T-helper 1 cell (primary cell): ENCODE measurements around the gene DHX29.
A peak's percentile ranks its signal among the peaks of the same experiment; 100 is the strongest.

Experiments
- DNase-seq, 5 donors: peaks; one replicate each; pipeline ENCODE4 v3.0.0-alpha.2; 2012 to 2020

DHX29 gene

DNA sequence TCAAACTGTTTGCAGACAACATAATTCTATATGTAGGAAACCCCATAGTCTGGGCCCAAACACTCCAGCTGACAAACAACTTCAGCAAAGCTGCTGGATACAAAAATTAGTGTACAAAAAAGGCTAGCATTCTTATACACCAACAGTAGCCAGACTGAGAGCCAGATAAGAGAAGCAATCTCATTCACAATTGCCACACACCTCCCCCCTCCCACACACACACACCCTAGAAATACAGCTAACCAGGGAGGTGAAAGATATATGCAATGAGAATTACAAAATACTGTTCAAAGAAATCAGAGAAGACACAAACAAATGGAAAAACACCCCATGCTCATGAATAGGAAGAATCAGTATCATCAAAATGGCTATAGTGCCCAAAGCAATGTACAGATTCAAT, 9.3 kb upstream of the DHX29 start:
- no peak for DNase-seq

DNA sequence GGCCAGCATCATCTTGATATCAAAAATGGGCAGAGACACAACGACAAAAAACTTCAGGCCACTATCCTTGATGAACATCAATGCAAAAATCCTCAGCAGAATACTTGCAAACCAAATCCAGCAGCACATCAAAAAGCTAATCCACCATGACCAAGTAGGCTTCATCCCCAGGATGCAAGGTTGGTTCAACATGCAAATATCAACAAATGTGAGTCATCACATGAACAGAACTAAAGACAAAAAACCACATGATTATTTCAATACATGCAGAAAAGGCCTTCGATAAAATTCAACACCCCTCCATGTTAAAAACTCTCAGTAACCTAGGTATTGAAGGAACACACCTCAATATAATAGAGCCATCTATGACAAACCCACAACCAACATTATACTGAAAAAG, 8.8 kb upstream of the DHX29 start:
- no peak for DNase-seq

DNA sequence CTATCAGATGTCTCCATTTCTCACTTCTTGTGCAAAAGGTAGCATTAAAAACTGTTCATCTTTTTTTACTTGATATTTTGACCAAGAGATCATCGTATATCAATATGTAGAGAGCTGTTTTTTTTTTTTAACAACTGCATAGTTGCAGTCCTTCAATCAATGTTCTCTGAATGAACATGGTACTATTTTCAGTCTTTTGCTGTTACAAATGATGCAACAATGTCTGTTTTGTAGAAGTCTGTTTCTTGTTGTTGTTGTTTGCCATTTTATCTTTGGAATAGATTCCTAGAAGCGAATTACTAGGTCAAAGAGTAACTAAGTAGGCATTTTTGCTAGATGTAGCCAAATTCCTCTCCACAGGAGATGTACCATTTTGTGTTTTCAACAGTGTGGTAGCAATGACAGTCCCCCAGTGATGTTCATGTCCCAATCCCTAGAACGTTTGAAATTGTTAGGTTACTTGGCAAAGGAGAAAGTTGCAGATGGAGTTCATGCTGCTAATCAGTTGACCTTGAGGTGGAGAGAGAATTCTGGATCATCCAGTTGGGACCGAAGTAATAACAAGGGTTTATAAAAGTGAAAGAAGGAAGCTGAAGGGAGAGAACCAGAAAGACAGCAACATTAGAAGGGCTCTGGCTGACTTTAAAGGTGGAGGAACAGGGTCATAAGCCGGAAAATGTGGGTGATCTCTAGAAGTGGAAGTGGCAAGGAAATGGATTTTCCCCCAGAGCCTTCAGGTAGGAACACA, 6.5 kb upstream of the DHX29 start:
- DNase-seq, result no peak

DNA sequence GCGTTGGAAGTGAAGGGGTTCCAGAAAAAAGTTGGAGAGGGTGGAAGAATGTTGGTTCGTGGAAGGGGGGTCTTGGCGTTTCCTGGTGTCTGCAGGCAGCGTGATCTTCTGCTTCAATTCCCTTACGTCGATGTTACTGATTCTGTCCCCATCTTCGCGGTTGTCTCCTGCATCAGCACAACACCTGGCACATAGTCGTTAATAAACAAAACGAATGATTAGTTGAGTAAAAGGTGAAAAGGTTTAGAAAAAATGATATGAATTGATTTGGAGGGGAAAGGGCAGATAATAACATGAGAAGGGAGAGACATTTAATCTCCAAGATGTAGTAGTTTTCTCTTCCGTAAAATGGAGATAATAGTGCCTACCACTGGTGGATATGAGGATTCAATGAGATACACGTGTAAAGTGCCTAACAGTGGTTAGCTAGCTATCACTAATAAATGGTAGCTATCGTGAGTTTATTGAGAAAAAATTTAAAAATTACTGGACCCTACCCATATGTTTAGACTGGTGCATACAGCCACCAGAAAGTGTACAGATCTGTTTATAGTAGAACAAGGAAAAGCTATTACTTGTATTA, 851 bp upstream of the DHX29 start:
- DNase-seq, result peak in 2 of 5 donors; percentile 14 to 34

DNA sequence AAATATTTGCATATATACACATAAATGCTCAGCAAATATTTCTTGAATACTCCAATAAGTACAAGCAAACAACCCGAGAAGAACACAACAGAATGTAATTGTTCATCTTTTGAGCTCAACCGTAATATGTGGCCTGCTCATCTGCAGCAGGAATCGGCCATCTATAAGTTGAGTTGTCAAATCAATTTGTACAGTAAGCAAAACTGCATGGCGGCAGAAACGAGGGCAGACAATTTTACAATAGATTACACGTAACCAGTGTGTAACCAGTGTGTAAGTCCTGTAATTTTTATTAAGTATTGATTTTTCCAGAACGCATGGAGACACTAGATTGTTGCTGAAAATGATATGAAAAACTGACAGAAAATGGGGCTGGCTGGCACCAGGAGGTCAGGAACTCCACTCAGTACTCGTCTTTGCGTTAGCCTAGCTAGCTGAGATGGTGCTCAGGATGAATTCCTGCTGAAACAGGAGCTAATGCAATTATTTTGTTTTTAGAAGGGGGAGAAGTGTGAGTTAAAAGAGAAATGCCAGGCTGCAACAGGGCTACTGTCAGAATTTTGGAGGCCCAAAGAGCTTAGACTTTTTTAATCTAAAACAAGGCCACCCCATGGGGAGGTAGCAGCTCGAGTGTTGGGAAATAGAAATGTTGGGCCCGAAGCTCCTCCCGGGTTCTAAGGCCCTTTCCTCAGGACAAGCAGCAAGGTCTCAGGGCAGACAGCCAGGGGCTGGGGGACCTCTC, 682 bp downstream of the DHX29 start:
- no peak for DNase-seq

DNA sequence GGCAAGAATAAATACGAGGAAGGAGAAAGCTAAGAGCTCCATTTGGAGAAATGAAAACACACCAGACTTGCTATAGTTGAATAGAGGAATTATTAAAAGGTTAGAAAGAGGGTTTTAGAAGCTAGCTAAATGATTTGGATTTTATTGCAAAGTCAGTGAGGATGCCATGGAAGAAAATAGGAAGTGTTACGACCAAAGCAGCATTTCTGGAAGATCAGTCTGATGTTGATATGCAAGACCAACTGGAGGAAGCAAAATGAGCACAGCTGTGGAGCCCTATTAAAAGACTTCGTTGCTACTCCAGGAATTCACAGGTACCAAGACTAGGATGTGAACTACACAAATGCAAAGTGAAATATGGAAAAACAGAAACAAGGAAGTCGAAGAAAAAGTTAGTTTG, 2.1 kb downstream of the DHX29 start:
- DNase-seq, result no peak

DNA sequence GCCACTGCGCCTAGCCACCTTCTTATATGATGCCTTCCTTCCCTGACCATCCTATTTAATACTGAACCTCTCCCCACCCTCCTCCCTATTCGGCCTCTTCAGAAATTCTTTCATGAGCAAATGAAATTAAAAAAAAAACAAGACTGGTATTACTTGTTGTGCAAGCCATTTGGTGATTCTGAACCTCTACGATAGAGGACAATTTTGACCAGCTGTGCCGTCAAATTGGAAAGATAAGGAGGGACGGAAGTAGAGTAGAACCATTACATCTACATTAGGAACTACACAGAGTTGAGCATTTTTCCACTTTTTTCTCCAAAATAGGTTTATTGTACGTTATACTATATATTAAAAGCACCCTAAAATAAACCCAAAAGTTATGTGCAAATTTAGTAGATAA, 2.9 kb downstream of the DHX29 start:
- no peak for DNase-seq

DNA sequence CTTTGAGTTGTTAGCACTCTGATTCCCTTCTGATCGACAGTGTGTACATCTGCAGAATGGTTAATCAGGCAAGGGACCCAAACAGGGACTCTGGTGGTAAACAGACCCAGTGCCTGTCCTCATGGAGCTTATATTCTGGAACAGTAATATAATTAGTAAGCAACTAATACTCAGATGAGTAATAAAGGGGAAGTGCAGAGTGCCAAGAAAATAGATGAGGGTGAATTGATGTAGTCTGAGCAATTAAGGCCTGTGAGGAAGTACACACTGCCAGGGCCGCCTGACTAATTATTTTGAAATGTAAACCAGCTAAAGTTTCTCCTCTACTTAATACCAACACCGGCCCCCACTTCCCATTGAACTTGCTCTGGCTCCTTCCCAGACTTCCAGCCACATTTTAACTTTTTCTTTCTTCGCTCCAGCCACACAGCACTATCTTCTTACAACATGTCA, 4.2 kb downstream of the DHX29 start:
- DNase-seq, result no peak

DNA sequence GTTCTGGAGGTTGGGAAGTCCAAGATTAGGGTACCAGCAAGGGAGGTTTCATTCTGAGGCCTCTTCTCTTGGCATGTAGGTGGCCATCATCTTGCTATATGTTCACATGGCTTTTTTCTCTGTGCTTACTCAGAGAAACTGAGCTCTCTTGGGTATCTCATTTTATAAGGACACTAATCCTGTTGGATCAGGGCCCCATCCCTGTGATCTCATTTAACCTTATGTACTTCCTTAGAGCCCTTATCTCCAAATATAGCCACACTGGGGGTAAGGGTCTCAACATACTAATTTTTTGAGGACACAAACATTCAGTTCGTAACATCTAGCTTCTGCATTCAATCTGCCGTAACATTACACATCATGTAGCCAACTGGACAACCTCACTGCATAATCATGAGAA, 6.6 kb downstream of the DHX29 start:
- no peak for DNase-seq

DNA sequence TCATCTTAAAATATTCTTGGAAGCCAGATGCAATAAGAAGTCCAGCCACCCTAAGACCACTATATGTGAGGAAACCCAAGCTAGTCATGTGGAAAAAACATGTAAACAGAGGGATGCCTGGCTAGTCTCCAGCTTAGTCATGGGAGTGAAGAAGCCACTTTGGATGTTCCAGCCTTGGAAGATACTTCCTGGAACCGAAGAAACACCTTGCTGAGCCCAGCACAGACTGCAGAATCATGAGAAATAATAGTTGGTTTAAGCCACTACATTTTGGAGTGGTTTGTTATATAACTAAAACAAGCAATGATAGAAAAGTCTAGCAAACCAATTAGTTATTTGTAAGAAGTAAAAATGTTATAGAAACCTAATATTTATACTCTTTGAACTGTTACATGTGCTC, 12.6 kb downstream of the DHX29 start:
- no peak for DNase-seq

DNA sequence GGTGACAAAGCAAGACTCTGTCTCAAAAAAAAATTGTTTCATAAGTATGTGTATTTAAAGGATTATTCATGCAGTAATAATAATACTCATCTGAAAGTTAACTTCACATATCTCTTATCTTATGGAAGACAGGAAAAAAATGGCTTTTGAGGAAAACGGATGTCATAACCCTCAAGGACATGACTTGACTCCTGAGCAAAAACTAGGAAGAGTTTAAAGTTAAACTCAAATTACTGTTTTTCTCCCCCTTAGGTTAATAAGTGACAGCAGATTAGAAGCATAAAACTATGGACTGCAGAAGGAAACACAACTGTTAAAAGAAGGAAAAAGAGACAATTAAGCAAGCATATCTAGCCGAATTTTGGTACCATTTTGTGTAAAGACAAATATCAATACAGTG, 16.5 kb downstream of the DHX29 start:
- DNase-seq, result no peak

DNA sequence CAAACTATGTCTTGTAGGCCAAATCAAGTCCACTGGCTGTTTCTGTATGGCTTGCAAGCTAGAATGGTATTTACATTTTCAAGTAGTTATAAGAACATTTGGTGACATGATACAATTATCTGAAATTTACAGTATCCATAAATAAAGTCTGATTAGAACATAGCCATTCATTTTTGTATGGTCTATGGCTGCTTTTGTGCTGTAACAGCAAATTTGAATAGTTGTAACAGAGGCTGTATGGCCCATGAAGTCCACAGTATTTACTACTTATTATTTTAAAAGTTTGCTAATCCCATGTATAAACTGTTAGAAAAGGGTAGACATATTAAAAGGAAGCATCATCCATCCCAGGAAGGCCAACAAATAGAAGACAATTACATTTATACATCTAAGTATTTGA, 17.7 kb downstream of the DHX29 start:
- DNase-seq, result no peak

DNA sequence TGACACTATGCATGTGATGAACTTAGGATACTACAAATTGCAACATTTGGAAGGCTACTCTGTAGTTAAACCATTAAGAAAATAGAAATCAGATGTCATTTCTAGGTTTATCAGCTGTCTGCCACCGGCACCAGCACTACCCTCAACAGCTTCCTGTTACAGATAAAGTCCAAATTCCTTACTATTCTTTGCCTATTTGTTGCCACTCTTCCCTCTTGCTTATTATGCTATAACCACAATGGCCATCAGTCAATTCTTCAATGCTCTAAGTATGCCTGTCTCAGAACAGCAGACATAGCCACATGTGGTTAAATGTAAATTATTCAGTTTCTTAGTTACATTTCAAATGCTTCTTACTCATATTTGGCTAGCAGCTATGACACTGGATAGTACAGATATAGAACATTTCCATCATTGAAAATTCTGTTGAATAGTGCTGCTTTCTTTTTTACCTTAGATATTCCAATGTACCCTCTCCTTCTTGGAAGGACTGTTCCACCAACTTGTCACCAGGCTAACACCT, 21.0 kb downstream of the DHX29 start:
- no peak for DNase-seq

DNA sequence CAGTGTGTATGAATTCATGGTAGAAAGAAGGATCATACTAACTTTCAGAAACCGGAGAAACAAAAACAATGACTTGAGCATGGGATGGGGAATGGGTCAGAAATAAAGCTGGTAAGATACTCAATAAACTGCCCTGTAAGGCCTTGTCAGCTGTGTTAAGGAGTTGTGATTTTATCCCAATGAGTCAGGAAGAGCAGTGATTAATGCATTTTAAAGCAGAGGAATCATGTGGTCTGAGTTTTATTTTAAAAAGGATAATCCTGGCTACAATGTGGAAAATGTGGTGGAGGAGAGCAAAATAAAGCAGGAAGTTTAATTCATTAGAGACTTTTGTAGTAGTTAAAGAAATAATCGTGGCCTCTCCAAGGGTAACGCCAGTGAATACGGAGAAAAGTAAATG, 28.7 kb downstream of the DHX29 start:
- DNase-seq, result no peak

DNA sequence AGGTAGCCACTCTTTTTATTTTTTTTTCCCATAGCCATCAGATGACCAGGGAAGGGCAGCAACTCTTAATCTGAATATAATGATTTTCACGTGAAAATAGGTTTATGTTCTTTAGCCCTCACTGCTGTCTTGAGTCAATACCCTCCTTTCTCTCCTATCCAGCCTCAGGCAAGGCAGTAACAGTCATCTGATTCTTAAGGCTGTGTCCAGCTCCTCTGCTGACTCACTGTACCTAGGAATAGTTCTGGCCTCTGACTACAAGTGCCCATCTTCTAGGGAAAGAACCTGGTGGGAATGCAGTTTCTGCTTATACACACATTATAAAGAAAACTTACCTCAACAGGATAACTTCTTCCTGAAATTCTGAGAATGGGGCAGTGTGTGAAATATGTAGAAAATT, 30.7 kb downstream of the DHX29 start:
- no peak for DNase-seq

DNA sequence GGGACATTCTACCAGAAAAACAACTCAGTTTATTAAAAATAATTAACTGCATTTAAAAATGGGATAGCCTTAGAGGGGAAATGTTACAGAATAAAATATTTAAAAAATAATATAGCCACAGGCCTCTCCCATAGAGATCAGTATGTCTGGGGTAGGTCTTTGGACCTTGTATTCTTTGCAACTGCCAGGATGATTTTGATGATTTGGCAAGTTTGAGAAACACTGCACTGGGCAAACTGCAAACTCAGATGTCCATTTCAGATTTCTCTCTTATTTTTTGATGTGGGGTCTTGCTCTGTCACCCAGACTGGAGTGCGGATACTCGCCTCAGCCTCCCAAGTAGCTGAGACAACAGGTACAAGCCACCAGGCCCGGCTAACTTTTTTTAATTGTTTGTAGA, 49.2 kb downstream of the DHX29 start:
- DNase-seq, result no peak

DNA sequence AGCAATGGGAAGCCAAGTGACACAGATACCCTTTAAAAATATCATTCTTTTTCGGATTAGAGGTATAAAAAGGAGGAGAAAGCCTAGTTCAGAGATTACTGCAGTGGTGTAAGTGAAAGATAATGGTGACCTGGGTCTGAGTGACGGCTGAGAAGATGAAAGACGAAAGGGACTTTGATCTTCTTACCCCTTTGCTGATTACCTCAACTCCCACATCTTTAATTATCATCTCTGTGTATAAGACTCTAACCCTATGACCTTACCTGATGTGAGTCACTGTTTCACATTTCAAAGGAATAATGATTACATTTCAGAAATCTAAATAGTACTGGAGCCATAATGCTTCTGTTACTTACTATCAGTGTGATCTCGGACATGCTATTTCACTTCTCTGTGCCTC, 52.7 kb downstream of the DHX29 start:
- no peak for DNase-seq

DNA sequence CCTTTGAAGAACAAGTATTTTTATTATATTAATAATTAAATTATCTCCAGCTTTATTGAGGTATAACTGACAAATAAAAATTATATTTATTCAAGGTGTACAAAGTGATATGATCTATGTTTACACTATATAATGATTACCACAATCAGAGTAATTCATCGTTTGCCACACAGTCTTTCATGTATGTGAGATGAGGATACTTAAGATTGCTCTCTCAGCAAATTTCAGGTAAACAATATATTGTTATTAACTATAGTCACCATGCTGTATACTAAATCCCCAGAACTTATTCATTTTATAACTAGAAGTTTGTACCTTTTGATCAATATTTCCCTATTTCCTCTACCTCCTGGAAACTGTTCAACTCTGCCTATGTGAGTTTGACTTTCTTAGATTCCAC, 57.4 kb downstream of the DHX29 start:
- no peak for DNase-seq

DNA sequence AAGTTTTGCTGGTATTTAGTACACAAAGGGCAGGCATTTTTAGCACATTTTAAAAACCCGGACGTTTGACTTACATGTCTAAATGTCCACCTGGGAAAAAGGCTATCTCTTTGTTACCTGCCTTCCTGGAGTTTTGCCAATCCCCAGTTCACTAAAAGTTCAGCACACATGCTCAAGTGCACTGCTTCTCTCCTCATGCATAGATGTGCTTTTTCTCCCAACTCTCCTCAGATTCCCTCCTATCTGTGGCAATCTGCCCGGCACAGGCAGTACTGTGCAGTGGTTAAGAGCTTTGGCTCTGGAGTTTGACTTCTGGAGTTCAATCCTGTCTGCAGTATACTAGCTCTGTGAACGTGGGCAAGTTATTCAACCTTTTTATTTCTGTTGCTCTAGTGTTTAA, 65.7 kb downstream of the DHX29 start:
- DNase-seq, result no peak

DNA sequence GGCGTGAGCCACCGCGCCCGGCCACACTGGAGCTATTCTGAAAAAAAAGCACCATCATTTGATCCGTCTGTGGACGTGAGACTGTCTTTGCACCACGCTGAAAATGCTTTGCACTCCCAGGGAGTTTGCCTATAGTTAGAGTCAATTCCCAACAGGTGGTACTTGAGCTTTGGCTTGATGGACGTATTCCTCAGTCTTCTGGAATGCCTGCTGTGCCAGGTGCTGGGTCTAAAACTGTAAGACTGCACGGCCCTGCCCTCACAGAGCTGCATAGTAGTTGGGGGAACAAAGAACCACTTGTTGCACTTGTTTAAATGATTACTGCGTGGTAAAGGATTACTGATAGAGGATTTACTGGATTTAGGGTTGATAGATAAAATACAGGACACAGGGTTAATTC, 70.7 kb downstream of the DHX29 start:
- DNase-seq, result no peak

DNA sequence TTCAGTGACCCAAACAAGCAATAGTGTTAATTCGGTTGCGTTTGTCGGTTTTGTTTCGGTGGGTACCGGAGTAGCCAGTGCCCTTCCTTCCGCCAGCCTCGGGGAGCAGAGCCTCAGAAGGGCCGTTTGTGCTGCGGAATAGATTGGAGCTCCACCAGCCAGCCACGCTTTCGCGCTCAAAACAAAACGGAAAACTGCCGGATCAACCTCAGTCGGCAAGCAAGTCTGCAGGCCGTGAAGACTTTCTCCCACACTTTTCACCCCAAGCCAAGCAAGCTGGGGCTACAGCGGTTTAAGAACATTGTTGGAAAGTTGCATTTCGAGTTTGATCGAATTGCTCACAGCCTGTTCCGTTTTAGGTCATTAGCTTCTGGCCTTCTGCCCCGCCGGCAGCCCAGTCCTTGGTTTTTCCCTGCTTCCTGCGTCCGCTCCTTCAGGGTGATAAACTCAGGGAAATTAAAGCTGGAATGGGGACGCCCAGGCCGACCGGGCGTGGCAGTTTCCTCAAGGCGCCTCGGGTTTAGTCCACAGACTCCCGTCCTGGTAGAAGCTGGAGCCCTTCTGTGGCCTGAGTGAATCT, 73.3 kb downstream of the DHX29 start:
- DNase-seq, result no peak

DNA sequence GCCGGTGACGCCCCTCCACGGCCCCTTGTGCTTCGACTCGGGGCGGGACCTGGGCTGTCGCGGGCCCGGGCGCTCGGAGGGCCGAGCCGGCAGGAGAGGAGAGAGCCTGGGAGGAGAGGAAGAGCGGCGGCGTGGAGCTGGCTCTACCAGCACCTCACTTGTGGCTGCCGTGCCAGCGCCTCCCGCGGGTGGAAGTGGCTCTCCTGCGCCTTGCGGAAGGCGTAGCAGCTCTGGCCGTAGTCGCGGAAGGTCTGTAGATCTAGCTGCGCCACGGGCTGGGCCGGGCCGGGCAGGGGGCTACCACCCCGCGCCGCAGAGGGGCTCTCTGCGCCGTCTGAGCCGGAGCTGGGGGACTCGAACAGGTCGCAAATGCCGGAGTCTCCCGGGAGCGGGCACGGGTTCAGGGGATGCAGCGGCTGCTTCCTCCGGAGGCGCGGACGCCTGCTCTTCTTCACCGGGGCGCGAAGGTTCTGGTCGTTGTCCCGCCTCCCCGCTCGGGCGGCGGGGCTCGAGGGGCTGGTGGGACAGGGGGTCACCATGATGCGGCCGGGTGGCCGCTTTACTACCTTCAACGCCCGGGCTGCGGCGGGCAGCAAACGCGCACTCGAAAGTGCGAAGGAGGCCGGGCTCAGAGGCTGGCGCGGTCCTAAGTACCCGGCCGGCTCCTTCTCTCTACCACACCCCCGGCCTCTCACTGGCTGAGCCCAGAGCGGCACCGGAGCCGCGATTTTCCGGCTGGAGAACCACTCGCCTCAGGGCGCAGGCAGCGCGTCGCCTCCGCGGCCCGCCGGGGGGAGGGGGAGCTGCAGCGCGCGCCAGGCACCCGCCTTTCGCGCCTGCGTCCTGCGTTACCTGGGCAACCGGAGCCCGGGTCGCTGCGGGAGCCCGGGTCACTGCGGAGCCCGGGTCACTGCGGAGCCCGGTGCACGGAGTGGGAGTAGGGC, 74.2 kb downstream of the DHX29 start, which contains the start of gene CCNO:
Gene CCNO, minus strand, starts transcription at position 624 of the 944 bp plus-strand sequence. Its CDS starts 85 bp downstream, at position 539.
- peak in 2 of 5 donors; percentile 56 to 76 for DNase-seq
